CD4-positive, alpha-beta T cell treated with Interleukin-4 for 1 hour (primary cell): ENCODE data around the gene NUP210.

ENCODE experiments used
- DNase-seq, 2 donors: peaks; one replicate each; pipeline ENCODE4 v3.0.0-alpha.2; 2020 to 2022

NUP210 gene

GRCh38 chr3:13269711-13270378 lies 150.3 kb downstream of the NUP210 start:
- DNase-seq: no peak

GRCh38 chr3:13268961-13269441 lies 151.1 kb downstream of the NUP210 start:
- DNase-seq: no peak

- no peak for DNase-seq
These were observed 152.0 kb downstream of the NUP210 start for GRCh38 chr3:13268120-13268519.

- no peak for DNase-seq
These were observed 153.3 kb downstream of the NUP210 start for GRCh38 chr3:13266651-13267362.
